Tibial nerve (tissue), 4 donors: ENCODE results near the gene MTA2. TPM values are rescaled to one million over a fixed set of nuclear protein-coding genes. Genes with fewer than 3 reads are reported as not detected.
"Not testable (repeated sequence)": the region's sequence is repeated elsewhere in the genome, so short reads cannot be mapped to it uniquely, and the experiment has no call there.

Experiments used
- DNase-seq, 2 donors: peaks; one replicate each; pipeline ENCODE4 v3.0.0-alpha.2; 2019; ENCODE audit warnings: low spot score in 2 of 2
- H3K27ac ChIP-seq, 4 donors: fragments of 200-600 bp; sonication (generic) in 3 of 4; one replicate each; pipeline ENCODE4 v1.5.1; 2017 to 2019; ENCODE audit warnings: mild to moderate bottlenecking in 1 of 4
- H3K27me3 ChIP-seq, 2 donors: fragments of 200-600 bp; sonication (generic) in 1 of 2; one replicate each; pipeline versions ENCODE4 v1.5.1 to v1.6.0; 2017 to 2019
- H3K36me3 ChIP-seq, 3 donors: fragments of 200-600 bp; sonication (generic); one replicate each; pipeline ENCODE4 v1.5.1; 2018 to 2019
- H3K4me1 ChIP-seq, 4 donors: fragments of 200-600 bp; sonication (generic) in 3 of 4; one replicate each; pipeline ENCODE4 v1.5.1; 2017 to 2019
- H3K4me3 ChIP-seq, 4 donors: fragments of 200-600 bp; sonication (generic) in 3 of 4; one replicate each; pipeline ENCODE4 v1.5.1; 2017 to 2019; ENCODE audit warnings: mild to moderate bottlenecking in 1 of 4, moderate library complexity in 1 of 4
- H3K9me3 ChIP-seq, 4 donors: fragments of 200-600 bp; sonication (generic) in 3 of 4; one replicate each; pipeline ENCODE4 v1.5.1; 2017 to 2019
- CTCF ChIP-seq, 5 experiments: fragments of 200-600 bp in 3 of 5; fragments of 450-650 bp in 2 of 5; sonication (generic) in 3 of 5; IDR thresholded peaks; one replicate each; pipeline ENCODE4 v1.5.1; 2016 to 2019; ENCODE audit warnings: antibody characterized with exemption in 5 of 5, mild to moderate bottlenecking in 3 of 5, moderate library complexity in 2 of 5
- EP300 ChIP-seq, 2 donors: sonication (generic); formaldehyde crosslinking; IDR thresholded peaks; one replicate each; pipeline ENCODE4 v1.6.1; 2017; ENCODE audit warnings: antibody characterized with exemption in 2 of 2, mild to moderate bottlenecking in 1 of 2
- POLR2A ChIP-seq, 2 donors: fragments of 450-650 bp; IDR thresholded peaks; one replicate each; pipeline ENCODE4 v1.6.1; 2017; ENCODE audit warnings: antibody characterized with exemption in 2 of 2, mild to moderate bottlenecking in 2 of 2, moderate library complexity in 2 of 2
- WGBS, 2 donors: methylation state at CpG; one replicate each; pipeline ENCODE4 v1.1.5; 2018; 5-methylcytosine and 5-hydroxymethylcytosine counted together
- total RNA-seq, 4 donors: library from RNA; depleted of rRNA; stranded (reverse); fragments of >200 nt; gene quantifications; one replicate each; pipeline ENCODE4 v1.1.0, GENCODE V29; 2016

Gene MTA2
- total RNA-seq, 4 donors from 2014 or later = 79.5 to 95.3 (median 88.8) TPM

GRCh38 chr11:62588966-62589637 lies 12.6 kb downstream of the MTA2 start:
- Histone ChIP-seq H3K9me3 (no peaks in the 10 kb centered on the region), H3K36me3 (peaks cover 0 to 56% (median 0%) of the 10 kb centered on the region in 3 donors), H3K27ac (no peak overlapping the region), H3K4me3 (no peak overlapping the region), H3K4me1 (peaks cover 0 to 43% (median 25%) of the 10 kb centered on the region in 4 donors), H3K27me3 (no peaks in the 10 kb centered on the region)
- 65% methylated on average over 18 of the region's 18 CpGs for whole genome bisulfite sequencing, 2 donors
- DNase-seq = no peak
- TF ChIP-seq EP300 (IDR thresholded peaks at IDR 0.05) (no peak), CTCF (IDR thresholded peaks at IDR 0.05) (no peak), POLR2A (IDR thresholded peaks at IDR 0.05) (no peak)

GRCh38 chr11:62585356-62585755 lies 16.3 kb downstream of the MTA2 start:
- 95 to 97% methylated on average over 7 of the region's 7 CpGs for WGBS, 2 donors
- Histone ChIP-seq H3K4me1 (peaks cover 0 to 14% (median 3%) of the 10 kb centered on the region in 4 donors), H3K36me3 (peaks cover 0 to 86% (median 3%) of the 10 kb centered on the region in 3 donors)
- not testable (repeated sequence) for H3K27me3 ChIP-seq, DNase-seq, H3K4me3 ChIP-seq, H3K27ac ChIP-seq, H3K9me3 ChIP-seq

DNA sequence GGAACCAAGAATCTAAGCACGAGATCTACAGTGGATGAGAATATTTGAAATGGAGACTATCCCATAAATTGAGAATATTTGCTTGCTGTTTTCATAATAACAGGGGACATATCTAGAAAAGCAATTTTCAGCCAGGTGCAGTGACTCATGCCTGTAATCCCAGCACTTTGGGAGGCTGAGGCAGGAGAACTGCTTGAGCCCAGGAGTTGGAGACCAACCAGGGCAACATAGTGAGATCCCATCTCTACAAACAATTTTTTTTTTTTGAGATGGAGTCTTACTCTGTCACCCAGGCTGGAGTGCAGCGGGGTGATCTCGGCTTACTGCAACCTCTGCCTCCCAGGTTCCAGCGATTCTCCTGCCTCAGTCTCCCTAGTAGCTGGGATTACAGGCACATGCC lies 19.9 kb downstream of the MTA2 start:
- not testable (repeated sequence) for H3K27me3 ChIP-seq, H3K27ac ChIP-seq, DNase-seq, H3K9me3 ChIP-seq, H3K4me1 ChIP-seq, H3K4me3 ChIP-seq
- peaks cover 0 to 97% (median 5%) of the 10 kb centered on the region in 3 donors for H3K36me3 ChIP-seq
- WGBS, 2 donors = 91 to 93% methylated on average over 4 of the region's 4 CpGs

DNA sequence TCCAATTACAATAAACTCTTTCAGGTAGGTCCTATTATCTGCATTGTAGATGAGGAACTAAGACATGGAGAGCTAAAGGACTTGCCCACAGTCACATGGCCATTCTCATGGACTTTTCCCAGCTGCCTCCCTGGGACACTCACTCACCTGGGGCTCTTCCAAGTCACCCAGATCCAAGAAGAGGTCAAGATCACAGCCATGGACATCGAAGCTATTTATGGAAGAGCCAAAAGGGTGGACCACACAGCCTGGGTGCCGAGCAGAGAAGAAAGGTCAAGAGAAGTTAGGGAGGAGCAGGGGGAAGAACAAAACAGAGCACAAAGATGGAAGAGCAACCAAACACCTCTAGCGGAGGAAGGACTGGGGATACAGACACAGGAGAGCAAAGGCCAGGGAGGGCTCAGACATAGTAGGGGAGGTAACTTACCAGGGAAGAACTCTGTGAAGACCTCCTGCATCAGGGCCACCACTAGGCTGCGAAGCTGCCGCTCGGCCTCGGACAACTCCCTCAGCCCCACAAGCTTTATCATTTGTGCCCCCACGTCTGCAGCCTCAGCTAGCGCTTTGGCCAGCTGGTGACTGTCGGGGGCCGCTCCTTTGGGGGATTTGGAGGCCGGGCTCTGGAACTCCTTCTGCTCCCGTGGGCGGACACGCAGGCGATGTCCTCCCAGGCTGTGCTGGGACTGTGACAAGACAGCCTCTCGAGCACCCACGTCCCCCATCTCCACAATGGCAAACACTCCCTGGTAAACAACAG lies 20.5 kb downstream of the MTA2 start:
- Histone ChIP-seq H3K4me3 (no peak overlapping the region), H3K27ac (no peak overlapping the region), H3K9me3 (no peaks in the 10 kb centered on the region), H3K4me1 (peaks cover 0 to 12% (median 0%) of the 10 kb centered on the region in 4 donors), H3K36me3 (peaks cover 0 to 97% (median 5%) of the 10 kb centered on the region in 3 donors), H3K27me3 (no peaks in the 10 kb centered on the region)
- TF ChIP-seq POLR2A (IDR thresholded peaks at IDR 0.05) (no peak), EP300 (IDR thresholded peaks at IDR 0.05) (no peak), CTCF (IDR thresholded peaks at IDR 0.05) (no peak)
- 81 to 86% methylated on average over 17 to 18 of the region's 18 CpGs for WGBS, 2 donors
- no peak for DNase-seq

- TF ChIP-seq CTCF (IDR thresholded peaks at IDR 0.05) = no peak
- TF ChIP-seq EP300 (IDR thresholded peaks at IDR 0.05) = no peak
- TF ChIP-seq POLR2A (IDR thresholded peaks at IDR 0.05) = no peak
- Histone ChIP-seq H3K4me3 (no peak overlapping the region), H3K9me3 (no peaks in the 10 kb centered on the region), H3K27ac (no peak overlapping the region), H3K4me1 (peaks cover 0 to 29% (median 12%) of the 10 kb centered on the region in 4 donors), H3K36me3 (peaks cover 0 to 89% (median 5%) of the 10 kb centered on the region in 3 donors), H3K27me3 (no peaks in the 10 kb centered on the region)
- WGBS, 2 donors = 88 to 92% methylated on average over 2 of the region's 2 CpGs
- no peak for DNase-seq
Measured at GRCh38 chr11:62579252-62579651, 22.4 kb downstream of the MTA2 start.

DNA sequence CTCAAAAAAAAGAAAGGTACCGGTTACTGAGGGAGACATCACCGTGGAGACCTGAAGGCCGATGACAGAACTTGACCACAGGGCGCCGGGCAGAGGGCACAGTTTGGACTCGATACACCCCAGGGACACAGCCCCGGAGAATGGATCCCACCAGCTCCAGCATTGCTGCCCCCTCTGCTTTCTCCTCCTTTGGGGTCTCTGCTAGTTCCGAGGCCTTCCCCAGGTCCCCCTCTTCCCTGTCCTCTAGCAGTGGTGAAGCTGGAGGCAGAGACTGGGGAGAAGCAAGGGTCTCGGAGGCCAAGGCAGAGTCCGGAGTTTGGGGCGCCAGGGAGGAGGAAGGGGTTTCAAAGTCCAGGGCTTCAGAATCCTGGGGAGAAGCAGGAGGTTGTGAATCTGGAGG lies 23.1 kb downstream of the MTA2 start:
- H3K36me3 ChIP-seq = peaks cover 0 to 82% (median 5%) of the 10 kb centered on the region in 3 donors
- no peaks in the 10 kb centered on the region for H3K27me3 ChIP-seq
- peaks cover 0 to 29% (median 12%) of the 10 kb centered on the region in 4 donors for H3K4me1 ChIP-seq
- H3K9me3 ChIP-seq = no peaks in the 10 kb centered on the region
- H3K4me3 ChIP-seq = no peak overlapping the region
- 92 to 93% methylated on average over 11 of the region's 11 CpGs for WGBS, 2 donors
- H3K27ac ChIP-seq = no peak overlapping the region
- no peak for DNase-seq
- TF ChIP-seq EP300 (IDR thresholded peaks at IDR 0.05) (no peak), POLR2A (IDR thresholded peaks at IDR 0.05) (no peak), CTCF (IDR thresholded peaks at IDR 0.05) (no peak)
